Stomach (tissue), 8 donors: ENCODE measurements around the gene RPUSD4. TPM values are rescaled to one million over a fixed set of nuclear protein-coding genes. Genes with fewer than 3 reads are reported as not detected.

Experiments
- polyA plus RNA-seq, 3 donors: library from polyadenylated mRNA; stranded (reverse); fragments of 200-250 nt; gene quantifications; one replicate each; pipeline ENCODE4 v1.2.3, GENCODE V29; 2013
- small RNA-seq, 4 donors: library from RNA; depleted of rRNA; stranded (forward); fragments of <200 nt; gene quantifications; one replicate each; pipeline ENCODE3, GENCODE V24; 2016
- total RNA-seq, 5 donors: library from RNA; depleted of rRNA; stranded (reverse); fragments of >200 nt; gene quantifications; one replicate each; pipeline versions ENCODE4 v1.1.0 to v1.2.3, GENCODE V29; 2014 to 2016
- donor health status: healthy with polysubstance abuse.
- donor health status: Bipolar disorder and iron deficiency.
- donor health status: healthy.

Gene RPUSD4
- total and polyA plus RNA-seq, 8 donors = 16.8 to 63.4 (median 25.2) TPM

Small RNA genes within 50 kb of the gene (small RNA-seq; reads per million reads assigned to genes)
- gene AP001893.2 (0 reads per million in 4 donors), gene RN7SL351P (0 reads per million in 4 donors), gene RNU4-86P (0 reads per million in 4 donors)

Other genes starting within 250 kb of the RPUSD4 start
- 10 to 100 TPM; 16.1 to 80.8 (median 26.8) TPM for gene CDON, start 148.8 kb downstream of the RPUSD4 start, total RNA-seq
- 1 to 10 TPM in 1 of 3 donors, under 1 TPM in 2; 0.31 to 1.0 (median 0.44) TPM for gene CDON, start 148.8 kb downstream of the RPUSD4 start, polyA plus RNA-seq
- gene FAM118B, start 132 bp upstream of the RPUSD4 start, total RNA-seq = 10 to 100 TPM in 4 of 5 donors, 1 to 10 TPM in 1; 7.6 to 50.7 (median 37.4) TPM
- gene FAM118B, start 132 bp upstream of the RPUSD4 start, polyA plus RNA-seq = 10 to 100 TPM in 2 of 3 donors, 1 to 10 TPM in 1; 6.9 to 25.8 (median 16.5) TPM
- gene SRPRA, start 57.2 kb upstream of the RPUSD4 start, total RNA-seq = 100 to 1,000 TPM in 2 of 5 donors, 10 to 100 TPM in 3; 13.9 to 255 (median 63.7) TPM
- 10 to 100 TPM; 26.4 to 49.3 (median 37.4) TPM for gene SRPRA, start 57.2 kb upstream of the RPUSD4 start, polyA plus RNA-seq
- gene FOXRED1, start 57.5 kb upstream of the RPUSD4 start, total RNA-seq = 10 to 100 TPM in 4 of 5 donors, 1 to 10 TPM in 1; 5.4 to 26.3 (median 14.8) TPM
- 10 to 100 TPM; 17.3 to 22.7 (median 18.9) TPM for gene FOXRED1, start 57.5 kb upstream of the RPUSD4 start, polyA plus RNA-seq
- gene TIRAP, start 71.4 kb upstream of the RPUSD4 start, total RNA-seq = 10 to 100 TPM in 3 of 5 donors, 1 to 10 TPM in 2; 5.1 to 86.2 (median 15.6) TPM
- 1 to 10 TPM; 3.7 to 6.6 (median 5.2) TPM for gene TIRAP, start 71.4 kb upstream of the RPUSD4 start, polyA plus RNA-seq
- gene DCPS, start 92.4 kb upstream of the RPUSD4 start, total RNA-seq = 10 to 100 TPM in 2 of 5 donors, 1 to 10 TPM in 3; 1.8 to 60.3 (median 5.9) TPM
- 10 to 100 TPM; 10.5 to 21.2 (median 14.7) TPM for gene DCPS, start 92.4 kb upstream of the RPUSD4 start, polyA plus RNA-seq
- 10 to 100 TPM in 3 of 5 donors, 1 to 10 TPM in 1, not detected in 1; 9.9 to 31.0 (median 18.4) TPM for gene ST3GAL4, start 144.0 kb upstream of the RPUSD4 start, total RNA-seq
- 10 to 100 TPM; 12.5 to 26.0 (median 15.7) TPM for gene ST3GAL4, start 144.0 kb upstream of the RPUSD4 start, polyA plus RNA-seq